ENCODE data around the gene MBL2.

Gene MBL2

DNA sequence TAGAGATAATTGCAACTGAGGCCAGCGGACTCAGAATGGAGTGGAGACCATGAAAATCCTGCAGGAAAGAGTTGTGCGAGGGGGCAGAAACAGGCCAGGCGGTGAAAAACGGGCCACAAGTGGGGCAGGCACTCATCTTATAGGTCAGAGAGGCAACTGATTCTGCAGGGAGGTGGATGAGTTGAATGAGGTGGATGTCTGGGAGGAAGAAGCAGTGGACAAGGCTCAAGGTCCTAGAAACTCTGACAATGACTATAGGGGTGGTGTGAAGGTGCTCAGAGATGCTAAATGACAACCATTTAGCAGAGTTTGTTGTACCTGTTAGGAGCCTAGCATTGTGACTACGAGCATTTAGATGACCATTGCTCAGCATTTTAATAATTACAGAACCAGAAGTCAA lies 33.6 kb downstream of the MBL2 start (continued):
- TF ChIP-seq, protein P1, sequence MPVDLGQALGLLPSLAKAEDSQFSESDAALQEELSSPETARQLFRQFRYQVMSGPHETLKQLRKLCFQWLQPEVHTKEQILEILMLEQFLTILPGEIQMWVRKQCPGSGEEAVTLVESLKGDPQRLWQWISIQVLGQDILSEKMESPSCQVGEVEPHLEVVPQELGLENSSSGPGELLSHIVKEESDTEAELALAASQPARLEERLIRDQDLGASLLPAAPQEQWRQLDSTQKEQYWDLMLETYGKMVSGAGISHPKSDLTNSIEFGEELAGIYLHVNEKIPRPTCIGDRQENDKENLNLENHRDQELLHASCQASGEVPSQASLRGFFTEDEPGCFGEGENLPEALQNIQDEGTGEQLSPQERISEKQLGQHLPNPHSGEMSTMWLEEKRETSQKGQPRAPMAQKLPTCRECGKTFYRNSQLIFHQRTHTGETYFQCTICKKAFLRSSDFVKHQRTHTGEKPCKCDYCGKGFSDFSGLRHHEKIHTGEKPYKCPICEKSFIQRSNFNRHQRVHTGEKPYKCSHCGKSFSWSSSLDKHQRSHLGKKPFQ (tag by site-specific recombination; IDR thresholded peaks at IDR 0.05) = no peak
- no peak for TF ChIP-seq MZF1 (tag by site-specific recombination; IDR thresholded peaks at IDR 0.05; ENCODE audit: borderline replicate concordance)
- TF ChIP-seq ZNF146 (tag by site-specific recombination; IDR thresholded peaks at IDR 0.05) = no peak
- no peak for TF ChIP-seq RBAK (tag by site-specific recombination; IDR thresholded peaks at IDR 0.05)
- no peak for TF ChIP-seq ZNF529 (tag by site-specific recombination; IDR thresholded peaks at IDR 0.05; ENCODE audit: insufficient replicate concordance)
- TF ChIP-seq ZNF670 (tag by site-specific recombination; IDR thresholded peaks at IDR 0.05; ENCODE audit: low read depth) = no peak

DNA sequence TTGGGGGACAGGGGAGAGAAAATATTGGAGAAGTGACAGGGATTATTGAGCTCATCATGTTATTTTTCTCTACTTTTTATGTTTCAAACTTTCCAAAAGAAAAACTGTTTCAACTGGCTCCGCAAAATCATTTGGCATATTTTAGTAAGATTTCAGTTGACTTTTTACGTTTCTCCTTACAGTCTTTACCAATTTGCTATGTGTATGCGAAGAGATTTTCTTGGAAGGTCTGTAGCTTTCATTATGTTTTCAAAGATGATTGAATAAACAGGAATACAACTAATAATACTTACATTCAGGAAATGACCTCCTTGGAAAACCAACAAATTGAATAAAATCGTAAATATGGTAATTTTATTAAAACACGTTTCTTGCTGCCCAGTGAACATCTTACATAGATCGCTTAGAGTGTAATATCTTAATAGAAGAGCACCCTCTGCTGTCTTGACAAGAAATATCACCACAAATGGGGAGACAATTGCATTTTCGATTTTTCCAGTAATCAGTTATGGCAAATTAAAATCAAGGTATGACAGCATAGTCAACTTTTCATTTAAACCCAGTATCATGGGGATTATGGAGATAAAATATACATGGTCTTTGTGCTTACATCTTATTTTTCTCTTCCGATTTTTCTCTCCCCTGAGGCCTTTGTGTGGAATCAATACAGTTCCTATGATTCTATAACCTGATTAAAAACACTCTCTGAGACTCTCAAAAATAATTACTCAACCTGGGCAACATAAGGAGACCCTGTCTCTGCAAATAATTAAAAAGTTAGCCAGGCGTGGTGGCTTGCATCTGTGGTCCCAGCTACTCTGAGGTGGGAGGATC lies 43.1 kb downstream of the MBL2 start:
- TF ChIP-seq, protein P2, sequence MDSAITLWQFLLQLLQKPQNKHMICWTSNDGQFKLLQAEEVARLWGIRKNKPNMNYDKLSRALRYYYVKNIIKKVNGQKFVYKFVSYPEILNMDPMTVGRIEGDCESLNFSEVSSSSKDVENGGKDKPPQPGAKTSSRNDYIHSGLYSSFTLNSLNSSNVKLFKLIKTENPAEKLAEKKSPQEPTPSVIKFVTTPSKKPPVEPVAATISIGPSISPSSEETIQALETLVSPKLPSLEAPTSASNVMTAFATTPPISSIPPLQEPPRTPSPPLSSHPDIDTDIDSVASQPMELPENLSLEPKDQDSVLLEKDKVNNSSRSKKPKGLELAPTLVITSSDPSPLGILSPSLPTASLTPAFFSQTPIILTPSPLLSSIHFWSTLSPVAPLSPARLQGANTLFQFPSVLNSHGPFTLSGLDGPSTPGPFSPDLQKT (IDR thresholded peaks at IDR 0.05; ENCODE audit: borderline replicate concordance, low read depth, low read length) = no peak
- TF ChIP-seq ZNF654 (tag by site-specific recombination; IDR thresholded peaks at IDR 0.05; ENCODE audit: low read depth) = peak; percentile 84
- TF ChIP-seq, protein P3, sequence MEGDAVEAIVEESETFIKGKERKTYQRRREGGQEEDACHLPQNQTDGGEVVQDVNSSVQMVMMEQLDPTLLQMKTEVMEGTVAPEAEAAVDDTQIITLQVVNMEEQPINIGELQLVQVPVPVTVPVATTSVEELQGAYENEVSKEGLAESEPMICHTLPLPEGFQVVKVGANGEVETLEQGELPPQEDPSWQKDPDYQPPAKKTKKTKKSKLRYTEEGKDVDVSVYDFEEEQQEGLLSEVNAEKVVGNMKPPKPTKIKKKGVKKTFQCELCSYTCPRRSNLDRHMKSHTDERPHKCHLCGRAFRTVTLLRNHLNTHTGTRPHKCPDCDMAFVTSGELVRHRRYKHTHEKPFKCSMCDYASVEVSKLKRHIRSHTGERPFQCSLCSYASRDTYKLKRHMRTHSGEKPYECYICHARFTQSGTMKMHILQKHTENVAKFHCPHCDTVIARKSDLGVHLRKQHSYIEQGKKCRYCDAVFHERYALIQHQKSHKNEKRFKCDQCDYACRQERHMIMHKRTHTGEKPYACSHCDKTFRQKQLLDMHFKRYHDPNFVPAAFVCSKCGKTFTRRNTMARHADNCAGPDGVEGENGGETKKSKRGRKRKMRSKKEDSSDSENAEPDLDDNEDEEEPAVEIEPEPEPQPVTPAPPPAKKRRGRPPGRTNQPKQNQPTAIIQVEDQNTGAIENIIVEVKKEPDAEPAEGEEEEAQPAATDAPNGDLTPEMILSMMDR (tag by site-specific recombination; IDR thresholded peaks at IDR 0.05) = 0 out of 2 replicates have a peak, but pooled peaks have one; percentile 14
- TF ChIP-seq, protein P4, sequence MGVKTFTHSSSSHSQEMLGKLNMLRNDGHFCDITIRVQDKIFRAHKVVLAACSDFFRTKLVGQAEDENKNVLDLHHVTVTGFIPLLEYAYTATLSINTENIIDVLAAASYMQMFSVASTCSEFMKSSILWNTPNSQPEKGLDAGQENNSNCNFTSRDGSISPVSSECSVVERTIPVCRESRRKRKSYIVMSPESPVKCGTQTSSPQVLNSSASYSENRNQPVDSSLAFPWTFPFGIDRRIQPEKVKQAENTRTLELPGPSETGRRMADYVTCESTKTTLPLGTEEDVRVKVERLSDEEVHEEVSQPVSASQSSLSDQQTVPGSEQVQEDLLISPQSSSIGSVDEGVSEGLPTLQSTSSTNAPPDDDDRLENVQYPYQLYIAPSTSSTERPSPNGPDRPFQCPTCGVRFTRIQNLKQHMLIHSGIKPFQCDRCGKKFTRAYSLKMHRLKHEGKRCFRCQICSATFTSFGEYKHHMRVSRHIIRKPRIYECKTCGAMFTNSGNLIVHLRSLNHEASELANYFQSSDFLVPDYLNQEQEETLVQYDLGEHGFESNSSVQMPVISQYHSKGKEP (tag by site-specific recombination; IDR thresholded peaks at IDR 0.05) = no peak
- TF ChIP-seq ZNF792 (tag by site-specific recombination; IDR thresholded peaks at IDR 0.05) = no peak
- TF ChIP-seq GFI1B (tag by site-specific recombination; IDR thresholded peaks at IDR 0.05) = no peak
- 0 out of 2 replicates have a peak, but pooled peaks have one; percentile 45 for TF ChIP-seq ZNF660 (tag by site-specific recombination; IDR thresholded peaks at IDR 0.05)
- CTCF ChIA-PET = interaction anchor here (0.5 to 4.3 kb wide), 24 partner anchors 11 to 995 kb away, joined by 3 to 90 read pairs (median 4); no protein-coding TSS in a partner anchor
- POLR2A ChIA-PET = no interaction called here
- H3K9me3 ChIP-seq (ENCODE audit: control insufficient read depth, insufficient read depth, low read depth, low read length) = no peaks in the 10 kb centered on the region
- no peak overlapping the region for H3K4me3 ChIP-seq (ENCODE audit: low read depth, low read length)
- H3K27ac ChIP-seq (ENCODE audit: extremely low read depth, low read depth, low read length) = no peak overlapping the region
- no peaks in the 10 kb centered on the region for H3K36me3 ChIP-seq (ENCODE audit: control insufficient read depth in 2 of 2, insufficient read depth in 1 of 2, low read length in 2 of 2)
- no peaks in the 10 kb centered on the region for H3K4me1 ChIP-seq (ENCODE audit: control insufficient read depth, insufficient read depth, low read length)

DNA sequence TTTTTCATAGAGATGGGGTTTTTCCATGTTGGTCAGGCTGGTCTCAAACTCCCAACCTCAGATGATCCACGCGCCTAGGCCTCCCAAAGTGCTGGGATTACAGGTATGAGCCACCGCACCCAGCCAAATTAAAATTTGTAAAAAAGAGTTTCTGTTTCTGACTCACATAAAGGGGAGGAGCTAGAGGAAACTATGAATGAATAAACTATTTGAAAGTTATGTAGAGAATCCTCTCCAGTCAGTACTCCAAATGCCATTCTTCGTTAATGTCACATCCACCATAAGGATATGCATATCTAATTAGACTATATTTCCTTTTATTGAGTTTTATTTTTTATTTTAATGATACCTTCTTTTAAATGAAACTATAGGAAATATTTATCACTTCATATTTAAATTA lies 52.6 kb downstream of the MBL2 start:
- H3K4me3 ChIP-seq (ENCODE audit: low read depth, low read length) = no peak overlapping the region
- H3K27ac ChIP-seq (ENCODE audit: extremely low read depth, low read depth, low read length) = no peak overlapping the region
- POLR2A ChIA-PET = no interaction called here
- H3K36me3 ChIP-seq (ENCODE audit: control insufficient read depth in 2 of 2, insufficient read depth in 1 of 2, low read length in 2 of 2) = no peaks in the 10 kb centered on the region
- H3K4me1 ChIP-seq (ENCODE audit: control insufficient read depth, insufficient read depth, low read length) = no peaks in the 10 kb centered on the region
- CTCF ChIA-PET = interaction anchor here (0.6 kb wide), 1 partner anchor 120 kb away, joined by 3 read pairs; no protein-coding TSS in a partner anchor
- H3K9me3 ChIP-seq (ENCODE audit: control insufficient read depth, insufficient read depth, low read depth, low read length) = no peaks in the 10 kb centered on the region
- TF ChIP-seq ZNF175 (tag by site-specific recombination; IDR thresholded peaks at IDR 0.05) (no peak), GLIS2 (tag by site-specific recombination; IDR thresholded peaks at IDR 0.05) (no peak), ZNF677 (tag by site-specific recombination; IDR thresholded peaks at IDR 0.05) (no peak), SETDB1 (IDR thresholded peaks at IDR 0.05; ENCODE audit: insufficient read length, low read length) (no peak), ZNF24 (tag by site-specific recombination; IDR thresholded peaks at IDR 0.05) (no peak), ZNF221 (tag by site-specific recombination; IDR thresholded peaks at IDR 0.05; ENCODE audit: borderline replicate concordance) (no peak), ZNF350 (tag by site-specific recombination; IDR thresholded peaks at IDR 0.05) (no peak)
- TF ChIP-seq, protein P5, sequence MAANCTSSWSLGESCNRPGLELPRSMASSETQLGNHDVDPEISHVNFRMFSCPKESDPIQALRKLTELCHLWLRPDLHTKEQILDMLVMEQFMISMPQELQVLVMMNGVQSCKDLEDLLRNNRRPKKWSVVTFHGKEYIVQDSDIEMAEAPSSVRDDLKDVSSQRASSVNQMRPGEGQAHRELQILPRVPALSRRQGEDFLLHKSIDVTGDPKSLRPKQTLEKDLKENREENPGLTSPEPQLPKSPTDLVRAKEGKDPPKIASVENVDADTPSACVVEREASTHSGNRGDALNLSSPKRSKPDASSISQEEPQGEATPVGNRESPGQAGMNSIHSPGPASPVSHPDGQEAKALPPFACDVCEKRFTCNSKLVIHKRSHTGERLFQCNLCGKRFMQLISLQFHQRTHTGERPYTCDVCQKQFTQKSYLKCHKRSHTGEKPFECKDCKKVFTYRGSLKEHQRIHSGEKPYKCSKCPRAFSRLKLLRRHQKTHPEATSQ (tag by site-specific recombination; IDR thresholded peaks at IDR 0.05) = no peak

Measured in HEK293 (cell line).